Neutrophil (primary cell): ENCODE measurements around the gene ITPR2.

Experiments
- H3K27ac ChIP-seq: fragments of 200-600 bp; sonication (generic); 2 replicates; pipeline ENCODE4 v1.5.1; 2016; ENCODE audit warnings: mild to moderate bottlenecking, moderate library complexity
- H3K27me3 ChIP-seq: fragments of 200-600 bp; sonication (generic); 2 replicates; pipeline ENCODE4 v1.6.0; 2016; ENCODE audit warnings: mild to moderate bottlenecking
- H3K36me3 ChIP-seq: fragments of 200-600 bp; sonication (generic); 2 replicates; pipeline ENCODE4 v1.5.1; 2017
- H3K4me1 ChIP-seq, 2 experiments: fragments of 200-600 bp in 1 of 2; sonication (generic) in 1 of 2; 1 replicate in 1 of 2; 2 replicates in 1 of 2; pipeline versions ENCODE4 v1.5.1 to v1.6.1; 2013 to 2016; ENCODE audit warnings: low read depth in 1 of 2, low read length in 1 of 2, mild to moderate bottlenecking in 1 of 2, moderate library complexity in 1 of 2; ENCODE audit not compliant: control insufficient read depth in 1 of 2, insufficient read depth in 1 of 2
- H3K4me3 ChIP-seq, 2 experiments: fragments of 200-600 bp in 1 of 2; sonication (generic) in 1 of 2; 1 replicate in 1 of 2; 2 replicates in 1 of 2; pipeline ENCODE4 v1.5.1; 2013 to 2016; ENCODE audit warnings: low read depth in 1 of 2, low read length in 1 of 2, mild to moderate bottlenecking in 1 of 2, moderate library complexity in 1 of 2
- H3K9me3 ChIP-seq: fragments of 200-600 bp; sonication (generic); 2 replicates; pipeline ENCODE4 v1.5.1; 2016
- CTCF ChIP-seq: fragments of 200-600 bp; sonication (generic); IDR thresholded peaks from 2 replicates; pipeline ENCODE4 v1.5.1; 2016; ENCODE audit warnings: antibody characterized with exemption

Gene ITPR2

GRCh38 chr12:26335651-26336050 lies 497.3 kb downstream of the ITPR2 start:
- TF ChIP-seq CTCF, result no peak
- H3K36me3 ChIP-seq, result peaks cover 18% of the 10 kb centered on the region
- H3K4me1 ChIP-seq, result no peaks in the 10 kb centered on the region
- no peaks in the 10 kb centered on the region for H3K9me3 ChIP-seq
- no peak overlapping the region for H3K27ac ChIP-seq
- no peaks in the 10 kb centered on the region for H3K27me3 ChIP-seq
- no peak overlapping the region for H3K4me3 ChIP-seq

GRCh38 chr12:26334621-26335124 lies 498.3 kb downstream of the ITPR2 start:
- Histone ChIP-seq H3K36me3 (peaks cover 12% of the 10 kb centered on the region), H3K9me3 (no peaks in the 10 kb centered on the region), H3K27ac (no peak overlapping the region), H3K4me3 (no peak overlapping the region), H3K27me3 (no peaks in the 10 kb centered on the region), H3K4me1 (no peaks in the 10 kb centered on the region)
- no peak for TF ChIP-seq CTCF

GRCh38 chr12:26331960-26332359 lies 501.0 kb downstream of the ITPR2 start:
- TF ChIP-seq CTCF, result no peak
- H3K4me3 ChIP-seq, result no peak overlapping the region
- H3K9me3 ChIP-seq, result no peaks in the 10 kb centered on the region
- no peaks in the 10 kb centered on the region for H3K36me3 ChIP-seq
- no peaks in the 10 kb centered on the region for H3K27me3 ChIP-seq
- H3K4me1 ChIP-seq, result no peaks in the 10 kb centered on the region
- no peak overlapping the region for H3K27ac ChIP-seq

- TF ChIP-seq CTCF, result no peak
- no peak overlapping the region for H3K4me3 ChIP-seq
- no peaks in the 10 kb centered on the region for H3K36me3 ChIP-seq
- no peaks in the 10 kb centered on the region for H3K9me3 ChIP-seq
- H3K27me3 ChIP-seq, result no peaks in the 10 kb centered on the region
- H3K27ac ChIP-seq, result no peak overlapping the region
- H3K4me1 ChIP-seq, result no peaks in the 10 kb centered on the region
Measured at GRCh38 chr12:26331136-26331535, 501.9 kb downstream of the ITPR2 start.

GRCh38 chr12:26327975-26328644 lies 504.9 kb downstream of the ITPR2 start:
- Histone ChIP-seq H3K27ac (no peak overlapping the region), H3K27me3 (no peaks in the 10 kb centered on the region), H3K36me3 (no peaks in the 10 kb centered on the region), H3K4me1 (no peaks in the 10 kb centered on the region), H3K9me3 (no peaks in the 10 kb centered on the region), H3K4me3 (no peak overlapping the region)
- no peak for TF ChIP-seq CTCF
